NCI-H524 (cell line): ENCODE measurements around the gene SLC9A3.

Source experiments
- DNase-seq, 2 experiments: peaks; one replicate each; lab custom pipeline; 2025; lab: John Stamatoyannopoulos, UW

The SLC9A3 gene

GRCh38 chr5:442335-443238 is 81.7 kb downstream of the SLC9A3 start, which contains the start of gene EXOC3:
EXOC3 (plus strand) TSS chr5:443176; CDS start chr5:446206, 3,030 bp downstream.
- peak; percentile 41 to 80 for DNase-seq

GRCh38 chr5:441996-442334 is 82.3 kb downstream of the SLC9A3 start:
- no peak for DNase-seq

GRCh38 chr5:440401-441201 is 83.6 kb downstream of the SLC9A3 start:
- DNase-seq, result no peak

GRCh38 chr5:439636-440035 is 84.6 kb downstream of the SLC9A3 start:
- no peak for DNase-seq

GRCh38 chr5:439181-439580 is 85.1 kb downstream of the SLC9A3 start:
- no peak for DNase-seq

- no peak for DNase-seq
Measured at GRCh38 chr5:438481-438981, 85.7 kb downstream of the SLC9A3 start.

- no peak for DNase-seq
Measured at GRCh38 chr5:437281-437771, 86.9 kb downstream of the SLC9A3 start.

GRCh38 chr5:436641-436975 is 87.6 kb downstream of the SLC9A3 start:
- DNase-seq, result no peak

GRCh38 chr5:435961-436640 is 88.1 kb downstream of the SLC9A3 start:
- peak in 1 of 2 experiments; percentile 52 for DNase-seq

- no peak for DNase-seq
Measured at GRCh38 chr5:435156-435790, 89.0 kb downstream of the SLC9A3 start.

GRCh38 chr5:434443-435146 is 89.7 kb downstream of the SLC9A3 start:
- DNase-seq, result no peak

GRCh38 chr5:433836-434235 is 90.4 kb downstream of the SLC9A3 start:
- no peak for DNase-seq

- no peak for DNase-seq
Measured at GRCh38 chr5:432928-433791, 91.1 kb downstream of the SLC9A3 start.

GRCh38 chr5:432201-432927 is 91.9 kb downstream of the SLC9A3 start:
- DNase-seq, result no peak

- no peak for DNase-seq
Measured at GRCh38 chr5:431711-432050, 92.6 kb downstream of the SLC9A3 start.

GRCh38 chr5:431001-431710 is 93.1 kb downstream of the SLC9A3 start:
- DNase-seq, result peak; percentile 45 to 78

GRCh38 chr5:430214-430925 is 93.9 kb downstream of the SLC9A3 start:
- DNase-seq, result no peak
